K562 (cell line): ENCODE measurements around the gene PLCB4. TPM values are rescaled to one million over a fixed set of nuclear protein-coding genes. Genes with fewer than 3 reads are reported as not detected.

Source experiments
- HLTF ChIP-seq: fragments of 450-650 bp; IDR thresholded peaks from 2 replicates; pipeline ENCODE4 v1.6.1; 2016
- RBM39 ChIP-seq: fragments of 200-400 bp; formaldehyde crosslinking; optimal IDR thresholded peaks from 2 replicates; pipeline ENCODE3; 2018; ENCODE audit warnings: low read depth, low read length
- RFX5 ChIP-seq: IDR thresholded peaks from 2 replicates; pipeline ENCODE4 v1.6.1; 2011; ENCODE audit warnings: low read depth, mild to moderate bottlenecking, improper control_type of control experiment, low read length
- RNF2 ChIP-seq: sonication (generic); IDR thresholded peaks from 2 replicates; pipeline ENCODE4 v1.6.1; 2016
- ZNF121 ChIP-seq: sonication (generic); formaldehyde crosslinking; conservative IDR thresholded peaks from 2 replicates; pipeline ENCODE4 v1.8.0; 2022; ENCODE audit warnings: missing genetic modification reagents
- ZNF253 ChIP-seq: fragments of 250-450 bp; sonication (Bioruptor Pico); conservative IDR thresholded peaks from 2 replicates; pipeline ENCODE4 v1.6.1; 2021; ENCODE audit warnings: mild to moderate bottlenecking
- polyA plus RNA-seq, 8 experiments: library from polyadenylated mRNA; depleted of rRNA in 4 of 8; stranded (reverse) in 5 of 8; unstranded in 3 of 8; fragments of >200 nt; fragmentation: Nextera tagmentation in 2 of 8; fragmentation: Illumina TruSeq in 1 of 8; extraction: Ambion mirVana in 2 of 8; extraction: Trizol in 1 of 8; gene quantifications; 2 replicates each; pipeline versions ENCODE4 v1.2.1 to v1.2.3, GENCODE V29; 2011 to 2014; ENCODE audit warnings: inconsistent platforms in 1 of 8, missing spikeins in 1 of 8
- total RNA-seq, 7 experiments: library from RNA; depleted of rRNA in 6 of 7; stranded (reverse); fragments of >200 nt in 6 of 7; fragmentation: Illumina TruSeq in 2 of 7; extraction: Trizol in 2 of 7; gene quantifications; 2 replicates each; pipeline versions ENCODE4 v1.2.1 to v1.2.3, GENCODE V29; 2011 to 2021; ENCODE audit warnings: low replicate concordance in 1 of 7
- TF ChIP-seq, protein P1 (sequence below): sonication (generic); formaldehyde crosslinking; IDR thresholded peaks from 2 replicates; pipeline ENCODE4 v1.8.1; 2023; ENCODE audit warnings: missing genetic modification reagents, mild to moderate bottlenecking, borderline replicate concordance
- TF ChIP-seq, protein P2 (sequence below): fragments of 450-650 bp; formaldehyde crosslinking; IDR thresholded peaks from 2 replicates; pipeline ENCODE4 v1.4.0; 2022; ENCODE audit warnings: missing genetic modification characterization
- TF ChIP-seq, protein P3 (sequence below): fragments of 450-650 bp; IDR thresholded peaks from 2 replicates; pipeline ENCODE4 v1.6.1; 2018; ENCODE audit not compliant: partially characterized antibody

Gene PLCB4
- total and polyA plus RNA-seq, 9 of the 15 experiments (the other 6 are each of a cell fraction or from before 2014, with no cell fraction given): 0.20 to 2.9 (median 0.52) TPM

DNA sequence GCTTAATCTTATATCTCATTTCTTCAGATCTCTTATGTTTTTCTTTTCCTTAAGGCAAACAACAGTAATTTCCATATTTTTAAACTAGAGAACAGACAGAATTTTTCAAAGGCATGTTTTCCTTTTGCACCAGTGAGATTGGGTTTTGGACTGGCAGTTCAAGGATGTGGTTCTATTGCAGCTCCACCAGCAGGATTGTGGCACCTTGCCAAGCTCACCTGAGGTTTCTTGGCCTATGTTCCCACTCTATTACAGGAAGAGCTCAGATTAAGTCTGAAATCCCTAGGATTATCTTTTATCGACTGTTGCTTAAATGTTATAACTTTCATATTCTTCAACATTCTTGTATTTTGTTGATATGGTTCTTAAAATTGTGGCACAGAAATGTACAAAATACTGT, 218.9 kb downstream of the PLCB4 start (continued):
- TF ChIP-seq, protein P1, sequence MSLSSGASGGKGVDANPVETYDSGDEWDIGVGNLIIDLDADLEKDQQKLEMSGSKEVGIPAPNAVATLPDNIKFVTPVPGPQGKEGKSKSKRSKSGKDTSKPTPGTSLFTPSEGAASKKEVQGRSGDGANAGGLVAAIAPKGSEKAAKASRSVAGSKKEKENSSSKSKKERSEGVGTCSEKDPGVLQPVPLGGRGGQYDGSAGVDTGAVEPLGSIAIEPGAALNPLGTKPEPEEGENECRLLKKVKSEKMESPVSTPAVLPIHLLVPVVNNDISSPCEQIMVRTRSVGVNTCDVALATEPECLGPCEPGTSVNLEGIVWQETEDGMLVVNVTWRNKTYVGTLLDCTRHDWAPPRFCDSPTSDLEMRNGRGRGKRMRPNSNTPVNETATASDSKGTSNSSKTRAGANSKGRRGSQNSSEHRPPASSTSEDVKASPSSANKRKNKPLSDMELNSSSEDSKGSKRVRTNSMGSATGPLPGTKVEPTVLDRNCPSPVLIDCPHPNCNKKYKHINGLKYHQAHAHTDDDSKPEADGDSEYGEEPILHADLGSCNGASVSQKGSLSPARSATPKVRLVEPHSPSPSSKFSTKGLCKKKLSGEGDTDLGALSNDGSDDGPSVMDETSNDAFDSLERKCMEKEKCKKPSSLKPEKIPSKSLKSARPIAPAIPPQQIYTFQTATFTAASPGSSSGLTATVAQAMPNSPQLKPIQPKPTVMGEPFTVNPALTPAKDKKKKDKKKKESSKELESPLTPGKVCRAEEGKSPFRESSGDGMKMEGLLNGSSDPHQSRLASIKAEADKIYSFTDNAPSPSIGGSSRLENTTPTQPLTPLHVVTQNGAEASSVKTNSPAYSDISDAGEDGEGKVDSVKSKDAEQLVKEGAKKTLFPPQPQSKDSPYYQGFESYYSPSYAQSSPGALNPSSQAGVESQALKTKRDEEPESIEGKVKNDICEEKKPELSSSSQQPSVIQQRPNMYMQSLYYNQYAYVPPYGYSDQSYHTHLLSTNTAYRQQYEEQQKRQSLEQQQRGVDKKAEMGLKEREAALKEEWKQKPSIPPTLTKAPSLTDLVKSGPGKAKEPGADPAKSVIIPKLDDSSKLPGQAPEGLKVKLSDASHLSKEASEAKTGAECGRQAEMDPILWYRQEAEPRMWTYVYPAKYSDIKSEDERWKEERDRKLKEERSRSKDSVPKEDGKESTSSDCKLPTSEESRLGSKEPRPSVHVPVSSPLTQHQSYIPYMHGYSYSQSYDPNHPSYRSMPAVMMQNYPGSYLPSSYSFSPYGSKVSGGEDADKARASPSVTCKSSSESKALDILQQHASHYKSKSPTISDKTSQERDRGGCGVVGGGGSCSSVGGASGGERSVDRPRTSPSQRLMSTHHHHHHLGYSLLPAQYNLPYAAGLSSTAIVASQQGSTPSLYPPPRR (CRISPR knock-in tag): no peak
- TF ChIP-seq RNF2 (no peak), ZNF253 (CRISPR knock-in tag) (no peak), RBM39 (no peak), ZNF121 (CRISPR knock-in tag) (no peak), HLTF (no peak), RFX5 (no peak)
- TF ChIP-seq, protein P2, sequence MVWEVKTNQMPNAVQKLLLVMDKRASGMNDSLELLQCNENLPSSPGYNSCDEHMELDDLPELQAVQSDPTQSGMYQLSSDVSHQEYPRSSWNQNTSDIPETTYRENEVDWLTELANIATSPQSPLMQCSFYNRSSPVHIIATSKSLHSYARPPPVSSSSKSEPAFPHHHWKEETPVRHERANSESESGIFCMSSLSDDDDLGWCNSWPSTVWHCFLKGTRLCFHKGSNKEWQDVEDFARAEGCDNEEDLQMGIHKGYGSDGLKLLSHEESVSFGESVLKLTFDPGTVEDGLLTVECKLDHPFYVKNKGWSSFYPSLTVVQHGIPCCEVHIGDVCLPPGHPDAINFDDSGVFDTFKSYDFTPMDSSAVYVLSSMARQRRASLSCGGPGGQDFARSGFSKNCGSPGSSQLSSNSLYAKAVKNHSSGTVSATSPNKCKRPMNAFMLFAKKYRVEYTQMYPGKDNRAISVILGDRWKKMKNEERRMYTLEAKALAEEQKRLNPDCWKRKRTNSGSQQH (CRISPR knock-in tag): no peak
- TF ChIP-seq, protein P3, sequence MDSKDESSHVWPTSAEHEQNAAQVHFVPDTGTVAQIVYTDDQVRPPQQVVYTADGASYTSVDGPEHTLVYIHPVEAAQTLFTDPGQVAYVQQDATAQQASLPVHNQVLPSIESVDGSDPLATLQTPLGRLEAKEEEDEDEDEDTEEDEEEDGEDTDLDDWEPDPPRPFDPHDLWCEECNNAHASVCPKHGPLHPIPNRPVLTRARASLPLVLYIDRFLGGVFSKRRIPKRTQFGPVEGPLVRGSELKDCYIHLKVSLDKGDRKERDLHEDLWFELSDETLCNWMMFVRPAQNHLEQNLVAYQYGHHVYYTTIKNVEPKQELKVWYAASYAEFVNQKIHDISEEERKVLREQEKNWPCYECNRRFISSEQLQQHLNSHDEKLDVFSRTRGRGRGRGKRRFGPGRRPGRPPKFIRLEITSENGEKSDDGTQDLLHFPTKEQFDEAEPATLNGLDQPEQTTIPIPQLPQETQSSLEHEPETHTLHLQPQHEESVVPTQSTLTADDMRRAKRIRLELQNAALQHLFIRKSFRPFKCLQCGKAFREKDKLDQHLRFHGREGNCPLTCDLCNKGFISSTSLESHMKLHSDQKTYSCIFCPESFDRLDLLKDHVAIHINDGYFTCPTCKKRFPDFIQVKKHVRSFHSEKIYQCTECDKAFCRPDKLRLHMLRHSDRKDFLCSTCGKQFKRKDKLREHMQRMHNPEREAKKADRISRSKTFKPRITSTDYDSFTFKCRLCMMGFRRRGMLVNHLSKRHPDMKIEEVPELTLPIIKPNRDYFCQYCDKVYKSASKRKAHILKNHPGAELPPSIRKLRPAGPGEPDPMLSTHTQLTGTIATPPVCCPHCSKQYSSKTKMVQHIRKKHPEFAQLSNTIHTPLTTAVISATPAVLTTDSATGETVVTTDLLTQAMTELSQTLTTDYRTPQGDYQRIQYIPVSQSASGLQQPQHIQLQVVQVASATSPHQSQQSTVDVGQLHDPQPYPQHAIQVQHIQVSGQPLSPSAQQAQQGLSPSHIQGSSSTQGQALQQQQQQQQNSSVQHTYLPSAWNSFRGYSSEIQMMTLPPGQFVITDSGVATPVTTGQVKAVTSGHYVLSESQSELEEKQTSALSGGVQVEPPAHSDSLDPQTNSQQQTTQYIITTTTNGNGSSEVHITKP: no peak
- TF ChIP-seq, all 486 proteins: peak for 0
